ENCODE measurements around the gene GINS2. TPM values are rescaled to one million over a fixed set of nuclear protein-coding genes. Genes with fewer than 3 reads are reported as not detected.

Gene GINS2
- total and polyA plus RNA-seq, 8 donors: 0.87 to 3.6 (median 2.0) TPM; not detected in 1

GRCh38 chr16:85735225-85735635, 46.5 kb upstream of the GINS2 start:
- Histone ChIP-seq H3K4me1 (peaks cover 0 to 14% (median 9%) of the 10 kb centered on the region in 4 donors), H3K4me3 (no peak overlapping the region), H3K27me3 (no peaks in the 10 kb centered on the region), H3K9me3 (no peaks in the 10 kb centered on the region), H3K27ac (no peak overlapping the region), H3K36me3 (no peaks in the 10 kb centered on the region)
- intact Hi-C loops (cut with DNase I; ENCODE audit: low total_unique reads): no loop called here
- no peak for TF ChIP-seq CTCF (IDR thresholded peaks at IDR 0.05)
- TF ChIP-seq POLR2AphosphoS5 (IDR thresholded peaks at IDR 0.05): no peak
- no peak for TF ChIP-seq EP300 (IDR thresholded peaks at IDR 0.05)
- no peak for TF ChIP-seq POLR2A (IDR thresholded peaks at IDR 0.05)
- WGBS, 5 donors: 56 to 70% (median 61%) methylated on average over 10 to 14 of the region's 14 CpGs
- DNase-seq: peak; percentile 40 to 52

- H3K27me3 ChIP-seq: no peaks in the 10 kb centered on the region
- H3K36me3 ChIP-seq: no peaks in the 10 kb centered on the region
- no peak overlapping the region for H3K27ac ChIP-seq
- peaks cover 0 to 14% (median 9%) of the 10 kb centered on the region in 4 donors for H3K4me1 ChIP-seq
- 45 to 63% (median 54%) methylated on average over 3 to 10 of the region's 10 CpGs for WGBS, 5 donors
- DNase-seq: no peak
- intact Hi-C loops (cut with DNase I; ENCODE audit: low total_unique reads): no loop called here
- H3K4me3 ChIP-seq: no peak overlapping the region
- no peak for TF ChIP-seq CTCF (IDR thresholded peaks at IDR 0.05)
- no peak for TF ChIP-seq POLR2A (IDR thresholded peaks at IDR 0.05)
- TF ChIP-seq EP300 (IDR thresholded peaks at IDR 0.05): no peak
- TF ChIP-seq POLR2AphosphoS5 (IDR thresholded peaks at IDR 0.05): no peak
- no peaks in the 10 kb centered on the region for H3K9me3 ChIP-seq
Measured at GRCh38 chr16:85734311-85735017, 45.7 kb upstream of the GINS2 start.

- no peak for DNase-seq
- Histone ChIP-seq H3K27me3 (no peaks in the 10 kb centered on the region), H3K27ac (no peak overlapping the region), H3K9me3 (no peaks in the 10 kb centered on the region), H3K4me3 (no peak overlapping the region), H3K4me1 (peaks cover 0 to 14% (median 9%) of the 10 kb centered on the region in 4 donors), H3K36me3 (no peaks in the 10 kb centered on the region)
- 78 to 88% (median 80%) methylated on average over 11 of the region's 11 CpGs for WGBS, 5 donors
- TF ChIP-seq POLR2AphosphoS5 (IDR thresholded peaks at IDR 0.05) (no peak), CTCF (IDR thresholded peaks at IDR 0.05) (no peak), POLR2A (IDR thresholded peaks at IDR 0.05) (no peak), EP300 (IDR thresholded peaks at IDR 0.05) (no peak)
- intact Hi-C loops (cut with DNase I; ENCODE audit: low total_unique reads): no loop called here
Measured at GRCh38 chr16:85733839-85734170, 45.1 kb upstream of the GINS2 start.

GRCh38 chr16:85733155-85733838, 44.5 kb upstream of the GINS2 start:
- no peaks in the 10 kb centered on the region for H3K36me3 ChIP-seq
- H3K4me3 ChIP-seq: no peak overlapping the region
- TF ChIP-seq CTCF (IDR thresholded peaks at IDR 0.05) (no peak), POLR2A (IDR thresholded peaks at IDR 0.05) (no peak), POLR2AphosphoS5 (IDR thresholded peaks at IDR 0.05) (no peak), EP300 (IDR thresholded peaks at IDR 0.05) (no peak)
- intact Hi-C loops (cut with DNase I; ENCODE audit: low total_unique reads): no loop called here
- no peak for DNase-seq
- no peaks in the 10 kb centered on the region for H3K9me3 ChIP-seq
- no peaks in the 10 kb centered on the region for H3K27me3 ChIP-seq
- no peak overlapping the region for H3K27ac ChIP-seq
- H3K4me1 ChIP-seq: peaks cover 0 to 14% (median 9%) of the 10 kb centered on the region in 4 donors
- 69 to 85% (median 82%) methylated on average over 13 of the region's 13 CpGs for WGBS, 5 donors

Measured in stomach (tissue), 9 donors.